Umbilical cord (tissue), 2 donors: ENCODE results near the gene UPP2. TPM values are rescaled to one million over a fixed set of nuclear protein-coding genes. Genes with fewer than 3 reads are reported as not detected.

ENCODE experiments used
- DNase-seq: peaks from one replicate; pipeline ENCODE4 v3.0.0-alpha.2; 2015; ENCODE audit warnings: low spot score
- total RNA-seq: library from RNA; depleted of rRNA; stranded (reverse); fragments of >200 nt; gene quantifications from one replicate; pipeline ENCODE4 v1.2.3, GENCODE V29; 2014; ENCODE audit warnings: low replicate concordance; ENCODE audit not compliant: insufficient read depth

The UPP2 gene
- total RNA-seq, 1 donor from 2014 or later, result 0.24 TPM

DNA sequence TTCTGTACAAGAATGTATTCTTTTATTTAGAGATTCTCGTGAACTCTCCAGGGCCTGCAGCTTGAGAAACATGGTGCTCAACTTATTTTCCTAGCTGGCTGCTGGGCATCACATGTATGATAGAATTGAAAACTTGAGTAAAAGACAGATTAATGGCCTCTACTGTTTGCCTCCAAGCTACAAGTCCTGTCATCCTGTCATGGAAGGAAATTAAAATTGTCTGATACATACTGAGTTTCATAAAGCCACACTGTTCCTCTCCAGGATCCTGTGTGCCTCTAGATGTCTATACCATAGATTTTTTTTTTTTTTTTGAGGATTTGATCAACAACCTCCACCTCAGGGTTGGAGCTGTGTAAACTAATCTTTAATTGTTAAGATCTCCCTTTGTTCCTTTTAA is 38.5 kb downstream of the UPP2 start:
- DNase-seq, result no peak

DNA sequence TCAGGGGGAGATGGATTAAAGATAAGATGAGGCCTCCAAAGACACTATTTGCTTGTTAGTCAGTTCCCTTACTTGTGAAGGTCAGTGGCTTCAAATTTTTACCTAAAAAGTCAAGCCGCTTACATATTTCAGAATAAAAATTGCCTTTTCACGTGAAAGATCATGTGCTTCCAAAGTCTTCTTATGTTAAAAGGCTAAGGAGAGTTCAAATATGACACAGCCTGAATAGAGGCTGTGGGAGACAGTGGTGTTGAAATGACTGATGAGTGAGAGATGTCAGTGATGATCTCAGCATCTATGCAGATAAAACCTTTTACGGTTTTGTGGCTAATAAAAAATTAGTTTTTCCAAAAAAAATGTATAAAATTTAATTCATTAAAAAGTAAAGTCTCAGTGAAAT is 40.5 kb downstream of the UPP2 start:
- no peak for DNase-seq

DNA sequence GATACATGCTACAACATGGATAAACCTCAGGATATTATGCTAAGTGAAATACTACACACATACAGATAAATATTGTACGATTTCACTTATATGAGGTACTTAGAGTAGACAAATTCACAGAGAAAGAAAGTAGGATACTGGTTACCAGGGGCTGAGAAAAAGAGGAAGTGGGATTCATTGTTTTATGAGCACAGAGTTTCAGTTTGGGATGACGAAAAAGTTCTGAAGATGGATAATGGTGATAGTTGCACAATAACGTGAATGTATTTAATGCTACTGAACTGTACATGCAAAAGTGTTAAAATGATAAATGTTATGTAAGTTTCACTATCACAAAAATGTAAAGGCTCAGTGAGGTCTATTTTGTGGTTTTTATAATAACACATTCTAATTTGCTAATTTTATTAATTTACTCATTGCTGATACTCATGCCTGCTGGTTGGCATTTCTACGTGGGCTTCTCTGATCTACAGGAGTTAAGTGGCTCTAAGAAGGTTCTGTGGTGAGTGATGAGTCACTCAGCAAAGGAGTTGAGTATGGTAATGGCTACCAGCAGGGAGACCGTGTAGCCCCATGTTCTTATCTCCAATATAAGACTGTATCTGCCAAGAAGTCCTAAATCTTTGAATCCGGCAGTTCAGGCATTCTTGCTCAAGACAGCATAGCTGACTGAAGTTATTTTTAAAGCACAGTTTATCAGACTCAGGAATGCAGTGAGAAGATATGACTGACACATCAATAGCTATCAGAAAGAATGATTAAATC is 41.1 kb downstream of the UPP2 start:
- DNase-seq, result peak; percentile 66

DNA sequence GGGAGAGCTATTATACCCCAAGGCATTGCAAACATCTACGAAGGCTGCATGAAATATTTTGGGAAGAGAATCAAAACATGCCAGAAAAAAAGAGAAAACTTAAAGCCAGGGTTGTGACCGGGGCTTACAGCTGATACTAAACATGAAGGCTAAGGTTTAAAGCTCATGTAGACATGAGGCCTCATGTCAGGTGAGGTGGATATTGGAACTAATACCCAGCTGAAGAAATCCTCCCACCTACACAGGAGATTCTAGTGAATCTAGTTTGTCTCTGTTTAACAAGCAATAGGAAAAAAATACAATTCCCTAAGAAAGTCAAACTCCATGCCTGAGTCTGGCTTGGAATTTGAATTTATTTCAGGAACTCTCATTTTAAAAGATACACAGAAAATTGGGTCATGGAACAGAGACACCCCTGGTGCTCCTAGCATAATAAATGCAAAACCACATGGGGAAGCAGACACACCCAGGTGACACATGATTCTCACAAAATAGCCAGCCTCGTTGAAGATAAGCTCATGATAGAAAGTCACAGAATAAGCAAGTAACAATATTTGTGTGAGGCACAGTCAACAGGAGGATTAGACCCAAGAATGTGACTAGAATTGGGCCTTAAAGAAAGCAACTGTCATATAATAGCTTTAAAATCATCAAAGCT is 42.2 kb downstream of the UPP2 start:
- no peak for DNase-seq

DNA sequence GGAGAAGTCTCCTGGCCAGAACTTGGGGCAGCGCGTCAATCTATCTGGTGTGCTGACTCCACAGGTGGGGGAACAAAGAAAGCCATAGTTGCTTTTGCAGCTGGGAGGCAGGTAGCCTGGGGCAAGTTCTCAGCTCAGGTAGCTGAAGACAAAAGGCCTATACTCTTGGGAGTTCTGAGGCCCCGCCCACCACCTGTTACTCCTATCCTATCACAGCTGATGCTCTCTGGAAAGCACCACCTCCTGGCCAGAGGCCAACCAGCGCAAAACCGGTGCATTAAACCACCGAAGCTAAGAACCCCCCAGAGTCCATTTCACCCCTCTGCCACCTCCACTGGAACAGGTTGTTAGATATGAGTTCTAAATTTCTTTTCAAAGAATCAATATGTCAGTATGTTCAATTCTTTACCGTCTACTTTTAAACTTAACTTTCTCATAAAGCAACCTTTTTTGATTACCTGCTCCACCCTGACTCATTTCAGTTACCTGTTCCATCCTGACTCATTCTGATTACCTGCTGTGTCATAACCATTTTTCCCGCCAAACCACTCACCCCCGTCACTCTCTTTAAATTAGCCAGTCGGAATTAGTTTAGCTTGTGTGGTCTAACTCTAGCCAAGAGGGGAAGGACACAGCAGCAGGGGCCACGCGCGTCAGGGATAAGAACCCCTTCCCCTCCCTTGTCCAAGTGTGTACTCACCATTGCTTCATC is 43.4 kb downstream of the UPP2 start:
- DNase-seq, result no peak

DNA sequence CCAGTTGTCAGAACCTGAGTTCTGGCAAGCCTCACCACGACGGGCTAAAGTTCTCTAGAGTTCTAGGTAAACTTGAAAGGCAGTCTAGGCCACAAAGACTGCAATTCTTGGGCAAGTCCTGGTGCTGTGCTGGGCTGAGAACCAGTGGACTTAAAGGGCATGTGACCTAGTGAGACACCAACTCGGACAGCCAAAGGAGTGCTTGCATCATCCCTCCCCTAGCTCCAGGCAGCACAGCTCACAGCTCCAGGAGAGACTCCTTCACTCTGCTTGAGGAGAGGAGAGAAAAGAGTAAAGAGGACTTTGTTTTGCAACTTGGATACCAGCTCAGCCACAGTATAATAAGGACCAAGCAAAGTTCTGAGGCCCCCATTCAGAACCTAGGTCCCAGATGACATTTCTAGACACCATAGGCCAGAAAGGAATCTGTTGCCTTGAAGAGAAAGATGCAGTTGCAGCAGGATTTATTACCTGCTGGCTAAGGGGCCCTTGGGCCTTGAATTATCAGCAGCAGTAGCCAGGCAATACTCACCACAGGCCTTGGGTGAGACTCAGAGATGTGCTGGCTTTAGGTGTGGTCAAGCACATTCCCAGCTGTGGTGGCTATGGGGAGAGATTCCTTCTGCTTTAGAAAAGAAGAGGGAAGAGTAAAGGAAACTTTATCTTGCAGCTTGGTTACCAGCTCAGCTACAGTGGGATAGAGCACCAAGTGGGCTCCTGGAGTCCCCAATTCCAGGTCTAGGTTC is 51.8 kb downstream of the UPP2 start:
- DNase-seq, result no peak

DNA sequence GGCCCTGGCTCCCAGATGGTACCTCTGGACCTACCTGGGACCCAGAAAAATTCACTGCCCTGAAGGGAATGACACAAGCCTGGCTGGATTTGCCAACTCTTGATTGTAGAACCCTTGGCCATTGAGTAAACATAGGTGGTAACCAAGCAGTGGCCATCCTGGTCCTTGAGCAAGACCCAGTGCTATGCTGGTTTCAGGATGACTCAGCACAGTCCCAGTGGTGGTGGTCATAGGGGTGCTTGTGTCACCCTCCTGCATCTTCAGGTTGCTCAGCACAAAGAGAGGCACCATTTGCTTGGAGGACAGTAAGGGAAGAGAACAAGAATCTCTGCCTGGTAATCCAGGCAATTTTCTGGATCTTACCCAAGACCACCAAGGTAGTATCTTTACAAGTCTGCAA is 52.9 kb downstream of the UPP2 start:
- no peak for DNase-seq

DNA sequence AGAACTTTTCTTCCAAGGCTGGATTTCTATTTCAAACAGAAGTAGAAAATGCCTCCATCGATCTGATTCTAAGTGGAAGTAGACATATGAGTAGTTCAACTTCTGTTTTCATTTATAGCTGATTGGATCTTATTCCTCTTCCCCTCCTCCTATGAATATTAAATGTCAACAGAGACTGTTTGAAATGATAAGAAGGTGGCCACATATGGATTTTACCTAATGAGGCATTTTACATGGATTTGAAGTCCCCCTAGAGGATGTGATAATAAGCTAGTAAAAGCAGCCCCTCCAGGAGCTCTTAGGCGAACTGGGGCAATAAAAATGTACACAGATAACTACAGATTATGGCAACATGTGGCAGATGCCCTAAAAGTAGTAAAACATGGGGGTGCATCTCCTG is 71.0 kb downstream of the UPP2 start:
- DNase-seq, result no peak

DNA sequence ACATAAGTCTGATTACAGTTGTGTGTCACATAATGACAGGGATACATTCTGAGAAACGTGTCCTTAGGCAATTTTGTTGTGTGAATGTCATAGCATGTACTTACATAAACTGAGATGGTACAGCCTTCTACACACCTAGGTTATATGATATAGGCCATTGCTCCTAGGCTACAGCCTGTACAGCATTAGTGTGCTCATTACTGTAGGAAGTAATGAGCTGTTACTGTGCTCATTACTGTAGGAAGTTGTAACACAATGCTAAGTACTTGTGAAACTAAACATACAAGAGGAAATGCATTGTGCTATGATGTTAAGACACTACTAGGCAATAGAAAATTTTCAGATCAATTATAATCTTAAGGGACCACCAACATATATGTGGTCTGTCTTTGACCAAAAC is 72.8 kb downstream of the UPP2 start:
- DNase-seq, result no peak

DNA sequence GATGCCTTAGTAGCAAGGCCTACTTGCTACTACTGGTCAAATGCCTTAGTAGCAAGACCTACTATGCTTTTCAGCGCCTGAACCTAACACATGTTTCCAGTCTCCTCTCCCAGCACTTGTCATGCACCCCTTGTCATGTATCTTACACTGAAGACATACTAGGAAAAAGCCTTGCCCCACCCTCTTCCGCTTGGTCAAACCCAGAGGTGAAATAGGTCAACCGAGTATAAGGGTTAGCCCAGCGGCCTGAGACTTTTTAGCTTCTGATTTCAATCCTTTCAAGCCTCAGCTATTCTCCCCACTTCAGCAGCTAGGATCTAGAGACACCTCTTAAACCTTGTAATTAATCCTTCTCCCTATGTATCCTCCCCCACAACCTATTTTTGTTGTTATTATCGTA is 73.3 kb downstream of the UPP2 start:
- DNase-seq, result no peak

DNA sequence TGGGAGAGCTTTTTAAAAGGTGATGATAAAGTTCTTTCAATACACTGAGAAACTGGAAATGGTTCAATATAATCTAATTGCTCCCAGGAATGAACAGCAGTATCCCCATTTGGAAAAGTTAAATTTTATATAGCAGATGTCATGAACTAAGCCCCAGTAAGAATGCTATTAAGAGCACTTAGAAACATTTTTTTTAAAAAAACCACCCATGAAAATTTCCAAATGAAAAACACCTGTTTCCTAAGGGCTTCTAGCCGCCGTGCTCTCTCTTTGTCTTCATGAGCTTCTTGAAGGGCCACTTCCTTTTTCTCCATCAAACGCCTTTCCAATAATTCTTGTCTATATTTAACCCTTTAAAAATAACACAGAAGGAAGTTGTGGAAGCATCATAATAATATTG is 77.0 kb downstream of the UPP2 start:
- DNase-seq, result no peak

DNA sequence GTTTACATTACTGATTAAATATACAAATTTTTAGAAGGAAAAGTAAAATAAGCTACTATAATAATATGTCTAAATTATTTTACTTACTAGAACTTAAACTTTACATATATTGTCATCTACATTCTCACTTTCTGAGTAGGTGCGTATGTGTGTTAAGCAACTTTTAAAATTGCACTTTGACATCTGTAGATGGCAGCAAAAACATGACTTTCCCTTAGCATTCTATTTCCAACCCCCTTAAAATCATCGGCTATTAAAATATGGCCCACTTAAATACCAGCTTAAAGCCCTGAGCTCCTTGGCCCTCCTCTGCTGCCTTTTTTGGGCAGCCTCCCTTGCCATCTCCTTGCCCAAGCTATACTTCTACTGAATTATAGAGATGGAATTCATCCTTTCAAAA is 78.0 kb downstream of the UPP2 start:
- DNase-seq, result peak; percentile 35

DNA sequence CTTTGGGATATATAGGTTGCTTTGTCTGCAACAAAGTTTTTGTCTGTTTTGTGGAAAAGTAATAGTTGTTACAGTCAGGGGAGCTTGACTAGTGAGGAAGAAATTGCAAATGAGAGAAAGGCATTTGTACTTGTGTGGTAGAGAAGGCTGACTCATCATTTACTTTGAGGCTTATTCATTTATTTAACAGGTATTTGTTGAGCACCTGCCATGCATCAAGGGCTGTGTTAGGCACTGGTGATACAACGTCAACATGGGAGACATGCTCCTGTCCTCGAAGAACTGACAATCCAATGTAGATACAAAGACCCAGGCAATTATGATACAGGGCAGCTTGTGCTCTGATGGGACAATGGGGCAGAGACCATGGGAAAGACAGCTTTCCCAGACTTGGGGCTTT is 79.5 kb downstream of the UPP2 start:
- DNase-seq, result no peak

DNA sequence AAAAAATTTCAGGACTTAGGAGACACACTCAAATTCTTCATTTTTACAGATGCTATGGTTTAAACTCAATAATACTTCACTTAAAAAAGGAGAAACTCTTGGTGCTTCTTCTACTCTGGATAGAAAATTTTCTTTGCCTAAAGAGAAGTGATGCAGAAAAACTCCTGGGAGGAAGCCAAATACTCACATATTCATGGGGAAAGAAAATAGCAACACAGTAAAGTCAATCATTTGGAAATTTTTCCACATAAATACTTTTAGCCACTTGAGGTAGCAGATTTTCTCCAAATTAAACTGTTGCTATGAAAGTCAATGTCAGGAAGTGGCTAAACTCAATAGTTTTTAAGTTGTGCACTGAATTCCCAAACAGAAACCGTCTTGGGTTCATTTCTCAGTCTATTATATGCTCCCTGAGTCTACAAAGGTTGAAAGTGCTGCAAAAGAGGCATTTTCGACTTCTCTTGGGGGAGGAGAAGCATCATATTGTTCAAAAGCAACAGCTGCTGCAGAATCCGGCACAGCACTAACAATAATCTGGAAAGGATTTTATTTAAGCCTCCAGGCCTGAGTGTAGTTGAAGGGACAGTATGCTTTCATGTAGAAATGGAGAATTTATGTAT is 81.1 kb downstream of the UPP2 start:
- DNase-seq, result peak; percentile 92

DNA sequence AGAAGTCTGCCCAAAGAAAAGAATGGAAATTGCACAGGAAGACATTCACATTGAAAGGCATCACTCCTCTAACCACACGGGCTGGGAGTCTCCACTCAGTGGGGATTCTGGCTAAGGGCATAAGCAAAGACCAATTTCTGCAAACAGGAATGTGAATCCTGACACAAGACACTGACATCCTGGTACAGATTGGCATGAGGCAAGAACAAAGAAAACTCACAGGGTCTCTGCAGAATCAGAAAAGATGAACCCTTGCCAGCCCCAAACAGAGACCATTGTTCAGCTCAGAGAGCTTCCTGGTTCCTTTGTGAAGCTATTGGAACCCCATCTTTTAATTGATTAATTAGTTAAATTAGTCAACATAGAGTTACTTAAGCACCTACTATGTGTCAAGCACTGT is 82.3 kb downstream of the UPP2 start:
- DNase-seq, result no peak

DNA sequence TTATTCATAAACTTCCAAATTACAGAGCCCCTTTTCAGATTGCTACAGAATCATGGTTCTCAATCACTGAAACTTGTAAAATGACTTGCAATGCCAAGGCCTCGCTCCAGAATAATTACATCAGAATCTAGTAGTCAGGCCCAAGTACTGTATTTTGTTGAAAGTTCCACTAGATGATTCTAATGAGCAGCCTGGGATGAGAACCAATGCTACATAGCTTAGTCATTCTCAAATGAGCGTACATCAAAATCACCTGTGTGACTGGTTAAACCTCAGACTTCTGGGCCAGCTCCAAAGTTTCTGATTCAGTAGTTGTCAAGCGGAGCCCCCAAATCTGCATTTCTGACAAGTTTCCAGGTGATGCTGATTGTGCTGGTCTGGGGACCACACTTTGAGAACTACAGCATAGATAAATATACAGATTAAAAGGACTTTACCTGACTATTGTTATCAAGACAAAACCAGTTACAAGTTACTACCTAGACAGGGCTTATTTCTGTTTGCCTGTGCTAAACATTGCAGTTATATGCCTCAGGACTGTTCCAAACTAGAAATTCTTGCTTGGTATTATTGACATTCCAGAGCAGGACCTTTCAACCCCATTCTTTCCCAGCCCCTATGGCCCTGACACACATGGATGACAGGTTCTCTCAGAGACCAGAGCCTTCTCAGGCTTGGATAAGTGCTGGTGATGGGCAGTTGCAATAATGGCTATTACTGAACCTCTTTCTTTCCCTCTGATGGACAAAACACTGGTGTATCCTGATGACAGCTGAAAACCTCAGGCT is 83.1 kb downstream of the UPP2 start:
- no peak for DNase-seq

Other genes starting within 250 kb of the UPP2 start
- gene ACVR1, start 225.5 kb upstream of the UPP2 start, total RNA-seq, result 22.1 TPM